HG03060 (cell line): ENCODE results near the gene TPBG.

Experiments
- ATAC-seq: cut with Tn5 transposase; IDR thresholded peaks from one replicate; pipeline ENCODE4 v1.9.1; 2021; ENCODE audit warnings: low read depth, moderate number of reproducible peaks; ENCODE audit not compliant: unreplicated experiment

Gene TPBG, protein sequence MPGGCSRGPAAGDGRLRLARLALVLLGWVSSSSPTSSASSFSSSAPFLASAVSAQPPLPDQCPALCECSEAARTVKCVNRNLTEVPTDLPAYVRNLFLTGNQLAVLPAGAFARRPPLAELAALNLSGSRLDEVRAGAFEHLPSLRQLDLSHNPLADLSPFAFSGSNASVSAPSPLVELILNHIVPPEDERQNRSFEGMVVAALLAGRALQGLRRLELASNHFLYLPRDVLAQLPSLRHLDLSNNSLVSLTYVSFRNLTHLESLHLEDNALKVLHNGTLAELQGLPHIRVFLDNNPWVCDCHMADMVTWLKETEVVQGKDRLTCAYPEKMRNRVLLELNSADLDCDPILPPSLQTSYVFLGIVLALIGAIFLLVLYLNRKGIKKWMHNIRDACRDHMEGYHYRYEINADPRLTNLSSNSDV

DNA sequence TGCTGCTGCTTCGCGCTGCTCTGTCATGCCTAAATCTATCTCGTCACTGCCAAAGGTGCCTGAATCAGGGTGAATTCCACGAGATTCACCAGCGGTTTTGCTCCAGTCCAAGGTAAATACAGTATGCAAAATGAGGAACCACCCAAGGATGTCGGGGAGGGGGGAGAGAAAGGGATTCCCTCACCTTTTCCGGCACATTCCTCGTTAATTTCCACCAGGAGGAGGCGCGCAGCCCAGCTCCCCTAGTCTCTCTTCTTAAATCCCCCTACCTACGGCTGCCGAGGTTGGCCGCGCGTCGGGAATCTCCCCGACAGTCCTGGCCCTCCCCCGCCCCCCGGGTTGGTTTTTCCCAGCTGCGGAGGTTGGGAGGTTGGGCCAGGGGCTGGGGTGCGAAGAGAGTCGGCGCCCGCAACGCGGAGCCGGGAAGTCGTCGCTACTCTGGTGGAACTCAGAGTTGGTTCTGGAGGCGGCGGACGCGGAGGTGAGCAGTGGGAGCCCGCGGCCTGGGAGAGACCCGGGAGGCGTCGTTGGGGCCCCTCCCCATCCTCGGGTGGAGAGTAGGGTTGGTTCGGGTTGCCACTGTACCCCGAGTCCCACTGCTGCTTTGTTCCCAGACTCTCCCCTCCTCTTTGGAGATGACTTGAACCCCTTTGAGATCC lies at the start of gene TPBG:
TPBG (plus strand) TSS at position 390 of the 659 bp plus-strand sequence. CDS start 1,145 bp downstream, outside the sequence.
- no peak for ATAC-seq

DNA sequence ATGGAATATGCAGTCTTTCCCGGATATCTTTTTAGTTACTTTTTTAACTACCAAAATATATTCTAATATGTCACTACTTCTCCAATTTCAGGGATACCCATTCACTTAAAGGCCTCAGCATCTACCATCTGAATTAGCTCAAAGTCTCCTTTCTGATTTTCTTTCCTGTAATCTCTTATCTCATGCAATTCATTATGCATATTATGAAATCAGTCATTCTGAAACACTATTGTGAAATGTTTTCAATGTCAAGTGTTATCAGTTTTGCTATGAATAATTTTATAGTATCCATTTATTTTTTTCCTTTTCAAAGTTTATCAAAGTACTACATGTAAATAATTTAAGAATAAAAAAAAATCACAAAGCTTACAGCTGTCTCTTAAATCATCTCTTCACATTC lies 41.2 kb upstream of the TPBG start:
- ATAC-seq, result no peak

DNA sequence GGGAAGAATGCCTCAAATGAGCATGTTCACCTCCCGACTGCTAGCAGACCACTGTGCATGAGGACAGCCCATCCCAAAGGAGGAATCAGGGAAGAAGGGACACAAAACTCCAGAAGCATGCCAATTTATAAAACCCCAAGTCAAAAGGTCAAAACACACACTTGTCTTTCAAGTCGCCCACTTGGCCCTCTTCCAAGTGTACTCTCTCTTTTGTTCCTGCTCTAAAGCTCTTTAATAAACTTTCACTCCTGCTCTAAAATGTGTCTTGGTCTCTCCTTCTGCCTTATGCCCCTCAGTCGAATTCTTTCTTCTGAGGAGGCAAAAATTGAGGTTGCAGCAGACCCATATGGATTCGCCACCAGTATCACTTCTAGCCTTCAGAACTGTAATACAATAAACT lies 33.9 kb upstream of the TPBG start:
- no peak for ATAC-seq

DNA sequence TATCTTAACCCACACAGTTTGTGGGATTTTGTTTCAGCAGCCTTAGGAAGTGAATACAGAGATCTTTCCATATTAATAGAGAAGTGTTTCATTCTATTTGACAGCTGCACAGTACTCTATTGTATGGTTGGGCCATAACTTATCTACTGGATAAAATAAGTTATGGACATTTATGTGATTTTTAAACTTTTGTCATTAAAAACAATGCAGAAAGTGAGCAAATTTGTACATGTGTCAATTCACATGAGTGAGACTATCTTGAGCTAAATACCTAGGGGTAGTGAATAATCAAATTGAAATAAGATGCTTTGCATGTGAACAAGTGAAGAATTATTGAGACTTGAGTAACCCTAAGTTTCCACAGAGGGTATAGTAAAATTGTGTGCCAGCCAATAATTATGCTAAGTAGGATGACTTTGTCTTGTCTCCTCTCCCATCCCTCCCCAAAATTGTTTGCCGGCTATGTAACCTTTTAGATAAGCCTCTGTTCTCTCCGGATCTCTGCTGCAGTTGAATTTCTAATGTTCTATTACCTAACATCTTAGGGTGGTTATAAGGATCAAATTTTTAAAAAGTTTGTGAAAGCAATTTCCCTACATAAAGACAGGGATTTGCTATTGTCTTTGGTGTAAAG lies 33.3 kb upstream of the TPBG start:
- ATAC-seq, result no peak

DNA sequence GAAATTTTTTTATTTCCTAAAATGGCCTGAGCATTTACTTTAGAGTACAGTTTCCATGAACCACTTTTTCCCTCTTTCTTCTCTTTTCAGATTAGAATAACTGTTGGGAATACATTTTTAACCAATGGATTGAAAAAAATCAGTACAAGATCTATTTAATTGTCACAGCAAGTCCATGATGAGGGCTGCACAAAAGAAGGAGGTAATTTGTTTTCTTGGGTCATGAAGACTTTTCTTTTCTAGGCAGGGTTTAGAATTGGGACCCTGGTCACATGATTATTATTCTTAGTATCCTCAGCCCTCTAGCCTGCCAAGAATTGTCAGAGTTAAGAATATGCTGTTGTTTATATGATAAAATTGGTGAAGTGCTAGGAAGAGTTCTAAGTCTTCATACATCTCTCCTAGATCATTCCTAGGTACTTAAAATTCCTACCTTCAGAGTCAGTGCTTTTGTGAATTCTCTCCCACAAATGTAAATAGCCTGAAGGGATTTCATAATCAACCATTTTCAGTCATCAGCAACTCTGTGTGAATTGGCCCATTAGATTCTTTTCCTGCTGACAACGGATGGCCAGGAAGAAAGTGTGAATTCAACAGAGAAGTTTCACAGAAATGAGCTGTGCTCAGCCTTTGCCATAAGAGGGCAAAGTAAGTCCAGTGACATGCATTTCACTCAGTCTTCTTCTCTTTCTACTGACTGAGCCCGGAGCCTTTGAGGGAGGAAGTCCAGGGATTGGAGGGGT lies 32.4 kb upstream of the TPBG start:
- ATAC-seq, result no peak

DNA sequence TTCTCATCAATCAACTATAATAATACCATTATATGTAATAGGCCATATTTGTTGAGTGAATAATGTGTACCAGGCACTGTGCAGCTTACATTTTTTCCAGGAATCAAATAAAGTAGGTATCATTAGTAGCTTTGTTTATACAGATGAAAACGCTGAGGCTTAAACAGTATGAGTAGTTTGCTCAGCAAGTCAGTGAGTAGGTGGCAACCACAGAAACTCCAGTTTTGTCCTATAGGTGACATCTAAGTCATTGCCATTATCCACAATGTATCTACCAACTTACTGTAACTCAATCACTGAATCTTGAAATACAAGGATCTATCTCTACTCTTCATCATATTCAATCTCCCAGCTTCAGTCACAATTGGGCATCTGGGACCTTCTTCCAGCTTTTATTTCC lies 29.8 kb upstream of the TPBG start:
- ATAC-seq, result no peak

DNA sequence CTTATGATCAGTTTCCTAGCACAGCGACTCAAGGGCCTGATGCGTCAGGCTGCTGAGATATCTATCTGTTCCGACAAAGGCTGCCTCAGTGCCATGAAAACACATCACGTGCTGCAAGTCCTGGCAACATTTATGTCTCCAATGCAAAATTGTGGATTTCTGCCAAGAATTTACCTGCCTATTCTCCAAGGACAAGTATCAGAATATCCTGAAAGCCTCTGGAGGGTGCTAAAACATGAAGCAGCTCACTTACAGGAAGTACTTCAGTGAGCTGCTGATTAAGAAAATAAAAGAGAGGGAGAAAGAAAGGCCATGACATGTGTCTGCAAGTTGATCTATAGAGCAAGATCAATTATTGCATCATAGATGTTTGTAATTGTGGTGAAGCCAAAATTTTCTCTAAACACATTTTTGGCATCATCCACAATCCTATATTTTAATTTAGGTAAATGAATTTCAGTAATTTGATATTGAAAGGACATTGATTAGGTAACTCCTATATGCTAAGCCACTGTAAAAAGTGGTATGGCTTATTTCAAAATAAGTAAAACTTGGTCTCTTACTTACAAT lies 25.8 kb upstream of the TPBG start:
- no peak for ATAC-seq

DNA sequence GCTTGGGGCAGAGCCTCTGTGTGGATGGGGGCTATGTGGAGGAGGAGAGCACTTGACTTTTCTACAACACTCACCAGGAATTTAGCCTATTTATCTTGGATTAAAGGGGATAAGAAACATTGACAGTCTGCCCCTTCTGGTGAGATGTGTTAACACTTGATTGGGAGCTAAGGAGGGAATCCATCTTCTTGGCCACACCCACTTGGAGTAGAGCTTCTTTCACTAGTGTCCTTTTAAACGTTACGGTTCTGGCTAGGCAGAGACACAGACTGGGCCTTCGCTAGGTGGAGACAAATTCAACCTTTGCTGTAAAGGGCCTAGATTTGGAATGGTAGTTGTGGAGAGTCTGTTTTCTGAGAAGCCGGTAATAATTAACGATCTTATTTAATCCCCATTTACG lies 15.5 kb upstream of the TPBG start:
- ATAC-seq, result no peak

DNA sequence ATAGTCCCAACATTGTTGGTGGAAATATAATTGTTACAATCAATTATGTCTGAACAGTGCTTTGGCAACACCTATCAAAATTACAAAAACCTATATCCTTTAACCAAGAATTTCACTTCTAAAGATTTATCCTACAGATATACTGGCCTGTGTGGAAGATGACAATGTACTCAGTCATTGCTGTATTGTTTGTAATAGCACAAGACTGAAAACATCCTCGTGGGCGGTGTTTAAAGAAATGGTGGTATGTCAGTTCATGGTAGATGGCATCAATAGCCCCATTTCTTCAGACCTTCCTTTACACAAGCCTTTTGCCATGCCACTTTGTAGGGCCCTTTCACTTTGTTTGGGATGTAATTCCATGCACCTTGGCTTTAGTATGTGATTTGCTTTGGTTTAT lies 9.8 kb upstream of the TPBG start:
- no peak for ATAC-seq

DNA sequence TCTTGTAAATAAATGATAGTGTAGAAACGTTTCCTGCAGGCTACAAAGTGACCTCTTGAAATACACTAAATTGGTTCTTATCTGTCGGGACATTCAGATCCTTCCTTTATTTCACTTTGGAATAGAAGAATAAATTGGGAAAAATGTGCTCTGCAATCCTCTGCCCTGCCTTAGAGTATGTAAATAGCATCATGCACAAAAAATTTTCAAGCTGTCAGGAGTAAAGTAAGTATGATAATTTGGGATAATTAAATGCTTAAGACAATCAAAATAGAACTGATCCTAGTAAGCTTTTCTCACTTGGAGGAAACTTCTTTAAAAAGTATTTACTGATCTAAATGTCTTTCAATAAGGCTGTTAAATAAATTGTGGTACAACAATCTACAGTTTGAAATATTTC lies 3.1 kb upstream of the TPBG start:
- ATAC-seq, result no peak

DNA sequence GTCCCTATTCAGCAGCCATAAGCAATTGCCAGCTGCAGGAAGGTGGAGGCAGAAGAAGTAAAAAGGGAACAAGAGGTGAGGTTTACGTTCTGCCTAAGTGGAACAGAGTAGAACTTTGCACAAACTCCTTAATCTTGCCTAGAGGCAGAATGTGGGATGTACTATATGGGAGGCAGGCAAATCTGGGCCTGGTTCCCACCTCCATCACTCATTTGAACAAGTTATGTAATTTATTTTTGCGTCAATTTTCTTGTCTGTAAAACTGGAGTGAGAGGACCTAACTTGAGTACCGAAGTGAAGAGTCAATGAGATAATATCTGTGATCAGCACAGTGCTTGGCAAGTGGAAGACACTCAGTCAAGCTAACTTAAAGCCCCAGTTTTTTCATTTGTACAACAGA lies 2.0 kb upstream of the TPBG start:
- no peak for ATAC-seq

DNA sequence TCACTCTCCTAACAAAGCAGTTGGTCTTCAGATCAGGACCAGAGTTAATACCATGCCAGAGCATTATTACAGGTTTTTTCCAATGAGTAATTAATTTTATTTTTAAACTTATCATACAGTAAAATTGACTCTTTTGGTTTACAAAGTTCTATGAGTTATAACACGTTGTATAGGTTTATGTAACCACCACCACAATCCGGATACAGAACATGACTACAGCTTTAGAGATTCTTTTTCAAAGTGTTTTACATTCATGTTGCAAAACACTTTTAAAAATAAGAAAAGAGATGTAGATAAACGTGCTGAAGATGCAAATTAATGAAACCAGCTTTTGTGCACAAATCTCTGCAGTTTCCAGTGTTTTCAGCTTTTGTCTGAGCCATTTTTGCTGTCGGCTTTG lies 1.5 kb upstream of the TPBG start:
- ATAC-seq, result no peak

DNA sequence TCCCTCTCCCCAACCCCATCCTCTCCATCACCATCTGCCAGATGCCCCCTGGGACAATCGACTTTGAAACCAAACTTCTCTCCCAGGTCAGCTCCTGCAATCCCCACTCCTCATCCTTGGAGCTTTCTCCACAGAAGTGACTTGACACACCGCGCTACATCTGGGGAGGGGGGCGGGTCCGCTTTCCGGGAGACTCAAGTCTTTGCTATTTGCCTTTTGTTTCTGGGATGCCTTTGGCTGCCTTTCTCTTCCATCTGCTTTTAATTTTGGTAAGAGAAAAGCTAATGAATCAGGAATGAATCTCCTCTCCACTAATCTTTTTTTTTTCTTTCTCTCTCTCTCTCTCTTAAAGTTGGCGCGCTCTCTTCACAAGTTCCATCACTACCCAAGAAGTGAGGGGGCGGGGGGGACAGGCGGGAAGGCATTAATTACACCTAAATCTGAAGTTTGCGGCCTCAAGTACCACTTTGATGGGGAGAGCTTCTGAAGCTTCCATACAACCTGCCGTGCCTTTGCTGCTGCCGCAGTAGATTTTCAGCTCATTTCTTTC lies 664 bp upstream of the TPBG start:
- ATAC-seq, result no peak

DNA sequence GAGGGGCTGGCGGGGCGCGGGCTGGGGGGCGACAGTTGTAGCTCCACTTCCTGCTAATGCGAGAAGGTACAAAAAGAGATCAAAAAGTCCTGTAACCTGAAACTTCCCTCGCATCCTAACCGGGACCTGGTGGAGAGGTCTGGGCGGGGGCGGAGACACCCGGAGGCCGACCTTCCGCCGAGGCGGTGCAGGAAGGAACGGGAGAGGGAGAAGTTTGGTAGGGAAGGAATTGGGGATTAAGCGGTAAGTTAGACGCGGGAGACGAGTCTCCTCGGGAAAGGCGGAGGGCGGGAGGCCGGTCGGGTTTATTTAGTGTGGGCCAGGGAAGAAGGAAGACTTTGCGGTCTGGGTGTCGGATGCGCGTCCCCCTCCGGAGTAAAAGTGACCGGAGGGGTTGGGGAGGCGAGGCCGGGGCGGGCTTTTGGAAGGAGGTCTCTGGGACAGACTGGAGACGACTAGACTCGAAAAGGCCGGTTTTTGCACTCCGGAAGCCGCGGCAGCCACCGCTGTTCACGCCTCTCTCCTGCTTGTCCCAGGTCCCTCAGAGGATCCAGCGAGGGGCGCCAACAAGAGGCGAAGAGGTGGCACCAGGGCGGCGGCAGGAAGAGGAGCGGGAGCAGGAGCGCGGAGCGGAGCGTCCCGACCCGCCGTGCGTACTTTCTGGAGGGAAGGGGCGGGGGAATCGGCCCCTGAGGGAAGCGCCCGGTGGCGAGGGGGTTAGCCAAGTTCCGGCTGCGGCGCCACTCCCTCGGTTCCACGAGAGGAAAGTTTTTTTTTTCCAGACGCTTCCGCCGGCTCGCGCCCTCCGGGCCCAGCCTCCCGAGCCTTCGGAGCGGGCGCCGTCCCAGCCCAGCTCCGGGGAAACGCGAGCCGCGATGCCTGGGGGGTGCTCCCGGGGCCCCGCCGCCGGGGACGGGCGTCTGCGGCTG lies 734 bp downstream of the TPBG start:
- ATAC-seq, result no peak

DNA sequence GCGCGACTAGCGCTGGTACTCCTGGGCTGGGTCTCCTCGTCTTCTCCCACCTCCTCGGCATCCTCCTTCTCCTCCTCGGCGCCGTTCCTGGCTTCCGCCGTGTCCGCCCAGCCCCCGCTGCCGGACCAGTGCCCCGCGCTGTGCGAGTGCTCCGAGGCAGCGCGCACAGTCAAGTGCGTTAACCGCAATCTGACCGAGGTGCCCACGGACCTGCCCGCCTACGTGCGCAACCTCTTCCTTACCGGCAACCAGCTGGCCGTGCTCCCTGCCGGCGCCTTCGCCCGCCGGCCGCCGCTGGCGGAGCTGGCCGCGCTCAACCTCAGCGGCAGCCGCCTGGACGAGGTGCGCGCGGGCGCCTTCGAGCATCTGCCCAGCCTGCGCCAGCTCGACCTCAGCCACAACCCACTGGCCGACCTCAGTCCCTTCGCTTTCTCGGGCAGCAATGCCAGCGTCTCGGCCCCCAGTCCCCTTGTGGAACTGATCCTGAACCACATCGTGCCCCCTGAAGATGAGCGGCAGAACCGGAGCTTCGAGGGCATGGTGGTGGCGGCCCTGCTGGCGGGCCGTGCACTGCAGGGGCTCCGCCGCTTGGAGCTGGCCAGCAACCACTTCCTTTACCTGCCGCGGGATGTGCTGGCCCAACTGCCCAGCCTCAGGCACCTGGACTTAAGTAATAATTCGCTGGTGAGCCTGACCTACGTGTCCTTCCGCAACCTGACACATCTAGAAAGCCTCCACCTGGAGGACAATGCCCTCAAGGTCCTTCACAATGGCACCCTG lies 1.6 kb downstream of the TPBG start:
- ATAC-seq, result no peak

DNA sequence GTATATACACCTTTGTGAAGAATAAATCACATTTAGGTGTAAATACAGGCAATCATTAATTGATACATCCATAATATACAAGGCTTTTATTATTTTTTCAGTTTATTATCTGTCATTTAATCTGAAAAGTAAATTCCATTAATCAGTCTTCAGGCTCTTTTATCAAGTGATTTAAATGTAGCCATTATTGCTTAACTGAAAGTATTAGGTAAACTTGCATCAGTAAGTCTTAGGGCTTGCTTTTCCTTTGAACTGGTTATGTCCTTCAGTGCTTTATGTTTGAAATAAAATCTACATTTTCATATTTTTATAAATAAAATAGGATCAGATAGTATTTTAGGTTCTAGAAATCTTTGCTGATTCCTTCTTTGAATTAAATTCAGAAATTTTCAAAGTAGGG lies 4.1 kb downstream of the TPBG start:
- ATAC-seq, result no peak

DNA sequence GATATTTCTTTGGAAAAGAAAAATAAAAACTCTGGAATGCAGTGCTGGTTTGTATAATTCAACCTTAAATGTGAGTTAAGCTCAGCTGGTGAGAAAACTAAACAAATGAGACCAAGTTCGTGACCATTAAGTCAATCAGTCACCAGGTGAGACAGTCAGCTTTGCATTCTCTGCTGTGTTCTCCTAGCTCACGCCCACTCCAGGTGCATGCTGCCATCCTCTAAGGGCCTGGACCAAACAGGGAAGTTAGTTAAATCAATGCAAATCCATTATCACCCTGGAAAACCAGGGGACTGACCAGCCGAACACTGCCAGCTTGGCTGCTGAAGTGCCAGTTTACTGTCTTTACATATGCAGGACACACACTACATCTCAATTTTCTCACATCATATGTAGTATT lies 7.2 kb downstream of the TPBG start:
- ATAC-seq, result no peak

DNA sequence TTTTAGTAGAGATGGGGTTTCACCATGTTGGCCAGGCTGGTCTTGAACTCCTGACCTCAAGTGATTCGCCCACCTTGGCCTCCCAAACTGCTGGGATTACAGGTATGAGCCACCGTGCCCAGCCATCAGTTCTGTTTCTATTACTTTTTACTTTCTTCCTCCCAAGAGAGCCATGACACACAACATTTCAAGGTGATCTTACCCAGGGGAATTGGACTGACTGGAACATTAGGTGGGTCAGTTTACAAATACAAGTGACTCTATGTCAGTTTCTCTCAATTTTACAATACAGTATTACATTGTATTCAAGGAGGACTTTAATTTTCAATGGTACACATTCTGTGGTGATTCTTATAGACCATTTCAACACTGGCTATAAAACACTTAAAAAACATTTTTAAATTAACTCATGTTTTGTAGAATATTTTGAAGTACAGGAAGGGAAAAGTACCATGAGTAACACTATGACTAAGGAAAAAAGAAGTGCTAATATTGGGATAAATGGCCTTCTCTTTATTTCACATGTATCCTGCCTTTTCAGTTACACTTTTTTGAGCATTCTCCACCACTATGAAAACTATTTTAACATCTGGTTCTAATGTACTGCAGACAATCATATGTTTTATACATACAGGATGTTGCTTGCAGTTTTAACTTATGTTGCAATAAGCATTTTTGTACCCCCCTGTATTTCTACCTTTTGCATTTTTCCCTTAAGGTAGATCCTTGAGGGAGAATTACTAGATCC lies 8.4 kb downstream of the TPBG start:
- no peak for ATAC-seq
